NCI-H460 (cell line): ENCODE data around the gene KNDC1. TPM values are rescaled to one million over a fixed set of nuclear protein-coding genes. Genes with fewer than 3 reads are reported as not detected.
A peak's percentile ranks its signal among the peaks of the same experiment; 100 is the strongest.
"Not testable (repeated sequence)": the region's sequence is repeated elsewhere in the genome, so short reads cannot be mapped to it uniquely, and the experiment has no call there.

Experiments
- DNase-seq: peaks from one replicate; pipeline ENCODE4 v3.0.0-alpha.2; 2016; ENCODE audit warnings: low read depth; ENCODE audit errors: extremely low read depth
- total RNA-seq: library from RNA; depleted of rRNA; stranded (reverse); fragments of >200 nt; shearing (Covaris generic); gene quantifications from 2 replicates; pipeline ENCODE4 v1.2.3, GENCODE V29; 2014

KNDC1 gene
- total RNA-seq, 1 experiment from 2014 or later = 1.1 TPM

GRCh38 chr10:133253361-133253955 is 93.4 kb downstream of the KNDC1 start:
- DNase-seq = no peak

GRCh38 chr10:133254421-133255120 is 94.6 kb downstream of the KNDC1 start:
- DNase-seq = no peak

DNA sequence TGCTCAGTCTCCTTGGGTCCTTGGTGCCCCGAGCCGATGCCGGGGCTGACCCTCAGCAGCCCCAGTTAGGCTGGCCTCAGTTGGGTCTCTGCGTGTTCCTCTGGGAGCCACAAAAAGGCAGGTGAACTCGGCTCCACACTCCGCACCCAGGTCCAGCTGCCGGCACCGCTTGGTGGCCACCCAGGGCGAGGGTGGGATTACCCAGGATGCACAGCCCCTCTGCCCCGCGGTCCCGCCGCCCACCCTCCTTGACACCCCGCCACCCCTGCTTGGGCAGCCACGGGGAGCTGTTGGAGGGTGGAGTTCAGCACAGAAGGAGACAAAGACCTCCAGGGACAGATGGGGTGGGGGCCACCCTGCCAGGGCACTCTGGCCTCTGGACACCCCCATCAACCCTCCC is 95.3 kb downstream of the KNDC1 start:
- no peak for DNase-seq

- peak; percentile 63 for DNase-seq
Observed at GRCh38 chr10:133257489-133258065, 97.6 kb downstream of the KNDC1 start.

DNA sequence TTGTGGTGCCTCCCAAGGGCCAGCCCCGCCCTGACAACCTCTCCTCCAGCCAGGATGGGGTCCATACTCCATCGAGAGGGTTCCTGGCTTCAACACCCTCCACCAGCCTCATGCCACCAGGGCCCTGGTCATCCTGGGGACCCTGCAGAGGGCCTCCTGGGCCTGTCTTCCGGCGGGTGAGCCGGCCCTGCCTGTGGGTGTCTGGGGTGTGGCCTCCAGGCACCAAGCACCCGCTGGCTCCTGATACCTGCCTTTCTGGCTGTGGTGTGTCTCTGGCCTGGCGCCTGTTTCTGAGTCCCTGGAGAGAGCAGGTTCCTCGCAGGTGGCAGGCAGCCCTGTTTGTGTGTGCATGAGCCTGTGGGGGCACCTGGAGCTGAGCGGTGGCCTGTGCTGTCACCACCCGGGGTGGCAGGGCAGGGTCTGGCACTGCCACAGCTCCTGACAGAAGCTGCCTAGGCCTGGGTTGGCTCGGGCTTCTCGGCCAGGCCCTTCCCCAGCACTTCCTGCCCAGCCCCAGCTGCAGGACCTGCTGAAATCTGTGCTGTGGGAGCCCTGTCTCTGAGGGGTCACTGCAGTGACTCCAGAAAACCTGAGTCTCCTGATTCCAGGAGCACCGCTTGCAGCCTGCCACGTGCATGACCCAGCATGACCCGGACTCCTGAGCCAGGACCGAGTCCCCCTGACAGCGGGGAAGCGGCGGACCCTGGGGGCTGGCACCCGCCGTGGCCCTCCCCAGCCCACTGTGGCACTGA is 98.2 kb downstream of the KNDC1 start:
- no peak for DNase-seq

DNA sequence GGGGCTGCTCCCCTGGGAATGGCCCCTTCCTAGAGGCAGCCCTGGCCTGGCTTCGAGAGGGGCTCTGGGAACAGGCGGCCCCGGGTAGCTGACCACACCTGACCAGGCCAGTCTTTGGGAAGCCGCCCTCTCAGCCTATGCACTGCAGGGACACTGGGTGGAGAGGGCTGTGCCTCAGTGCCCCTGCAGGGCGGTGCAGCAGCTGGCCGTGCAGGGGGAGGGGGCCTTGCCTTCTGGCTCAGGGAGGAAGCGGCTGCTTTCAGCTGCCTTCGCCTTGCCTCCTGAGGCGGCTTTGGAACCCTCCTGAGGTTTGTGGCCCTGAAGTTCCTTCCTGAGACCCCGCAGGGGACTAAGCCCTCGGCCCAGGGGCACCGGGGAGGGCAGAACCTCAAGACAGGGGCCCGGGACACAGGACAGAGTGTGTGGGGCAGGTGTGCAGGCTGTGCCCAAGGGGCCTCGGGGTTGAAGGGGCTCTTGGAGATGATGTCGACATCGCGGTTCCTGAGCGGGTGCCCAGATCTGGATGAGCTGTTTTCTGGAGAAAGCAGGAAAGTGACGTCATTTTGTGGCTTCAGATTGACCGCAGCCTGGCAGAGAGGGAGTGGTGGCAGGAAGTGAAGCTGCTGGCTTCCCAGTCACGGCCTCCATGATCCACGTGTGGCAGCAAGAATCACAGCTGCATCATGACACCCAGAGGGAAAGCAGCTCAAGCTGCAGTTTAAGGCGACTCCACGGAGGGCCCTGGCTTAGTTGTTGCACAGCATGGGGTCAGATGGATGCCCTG is 99.0 kb downstream of the KNDC1 start:
- peak; percentile 93 for DNase-seq

DNA sequence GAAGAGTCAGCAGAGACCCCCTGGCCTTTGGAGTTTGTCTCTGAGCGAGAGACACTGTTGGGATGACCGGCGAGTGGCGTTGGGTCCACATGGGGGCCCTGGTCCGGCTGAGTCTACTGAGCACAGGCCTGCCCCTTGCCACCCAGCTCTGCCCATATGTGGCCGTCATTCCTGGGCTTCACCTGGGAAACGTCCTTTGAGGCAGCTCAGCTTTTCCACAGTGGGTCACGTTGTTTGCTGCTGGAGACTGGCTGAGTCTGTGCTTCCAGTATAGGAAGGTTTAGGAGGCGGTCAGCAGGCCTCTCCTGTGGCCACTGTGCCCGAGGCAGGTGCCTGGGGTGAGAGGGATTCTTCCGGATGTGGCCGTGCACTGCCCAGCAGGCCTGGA is 99.6 kb downstream of the KNDC1 start:
- no peak for DNase-seq

DNA sequence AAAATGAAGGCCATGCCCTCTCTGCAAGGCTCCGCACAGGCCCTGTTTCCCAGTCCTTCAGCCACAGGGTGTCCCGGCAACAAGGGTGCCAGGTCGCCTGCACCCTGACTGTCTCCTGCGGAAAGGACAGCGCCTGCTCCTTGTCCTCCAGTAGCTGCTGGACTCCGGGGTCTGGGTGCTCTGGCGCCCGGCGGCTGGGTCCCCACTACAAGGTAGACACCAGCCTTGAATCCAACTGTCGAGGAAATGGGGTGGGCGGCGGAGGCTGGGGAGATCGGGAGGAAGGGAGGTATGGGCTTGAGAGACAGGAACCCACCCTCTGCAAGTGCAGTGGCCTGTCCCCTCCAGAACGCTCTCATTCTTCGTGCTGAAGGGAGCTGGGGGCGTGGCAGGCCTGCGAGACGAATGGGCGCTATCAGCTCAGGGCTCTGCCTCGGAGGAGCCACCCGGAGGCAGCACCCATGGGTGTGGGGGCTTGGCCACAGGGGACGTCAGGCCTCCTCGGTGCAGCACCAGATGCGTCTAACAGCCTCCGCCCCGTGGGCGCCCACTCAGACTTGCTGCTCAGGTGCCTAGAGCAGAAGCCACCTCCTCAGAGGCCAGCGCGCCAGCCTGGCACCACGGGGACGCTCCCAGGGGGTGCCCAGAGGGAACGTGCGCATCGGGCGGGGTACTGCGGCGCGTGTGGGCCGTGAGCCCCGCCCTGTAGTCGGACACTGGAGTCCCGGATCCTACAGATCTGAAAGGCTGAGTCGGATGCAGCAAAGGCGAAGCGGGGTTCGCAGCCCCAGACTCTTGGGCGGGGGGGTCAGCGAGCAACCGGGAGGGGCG is 101.1 kb downstream of the KNDC1 start:
- peak; percentile 52 for DNase-seq

DNA sequence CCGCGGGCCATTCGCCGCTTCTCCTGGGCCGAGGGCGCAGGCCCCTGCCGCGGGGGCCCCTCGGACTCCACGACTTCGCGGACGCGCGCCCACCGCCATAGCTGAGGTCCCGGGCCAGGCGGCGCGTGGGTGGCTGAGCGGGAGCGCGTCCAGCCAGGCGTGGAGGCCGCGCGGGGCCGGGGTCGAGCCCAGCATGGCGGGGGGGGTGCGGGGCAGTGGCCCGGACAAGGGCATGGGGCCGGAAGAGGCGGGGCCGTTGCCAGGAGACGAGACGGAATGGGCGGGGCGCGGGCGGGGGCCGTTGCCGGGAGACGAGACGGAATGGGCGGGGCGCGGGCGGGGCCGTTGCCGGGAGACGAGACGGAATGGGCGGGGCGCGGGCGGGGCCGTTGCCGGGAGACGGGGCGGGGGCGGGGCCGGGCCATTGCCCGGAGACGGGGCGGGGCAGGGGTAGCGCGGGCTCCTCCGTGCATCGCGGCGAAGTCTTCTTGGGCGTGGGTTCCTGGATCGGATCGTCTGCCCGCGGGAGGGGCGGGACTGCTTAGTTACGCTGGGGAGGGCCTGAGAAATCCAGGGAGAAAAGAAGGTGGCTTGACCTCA is 101.8 kb downstream of the KNDC1 start:
- DNase-seq = peak; percentile 65

GRCh38 chr10:133262696-133263095 is 102.7 kb downstream of the KNDC1 start:
- DNase-seq = no peak

- DNase-seq = no peak
Observed at GRCh38 chr10:133263674-133264073, 103.7 kb downstream of the KNDC1 start.

- no peak for DNase-seq
Observed at GRCh38 chr10:133264461-133264860, 104.4 kb downstream of the KNDC1 start.

- DNase-seq = not testable (repeated sequence)
Observed at GRCh38 chr10:133265052-133265451, 105.0 kb downstream of the KNDC1 start.

DNA sequence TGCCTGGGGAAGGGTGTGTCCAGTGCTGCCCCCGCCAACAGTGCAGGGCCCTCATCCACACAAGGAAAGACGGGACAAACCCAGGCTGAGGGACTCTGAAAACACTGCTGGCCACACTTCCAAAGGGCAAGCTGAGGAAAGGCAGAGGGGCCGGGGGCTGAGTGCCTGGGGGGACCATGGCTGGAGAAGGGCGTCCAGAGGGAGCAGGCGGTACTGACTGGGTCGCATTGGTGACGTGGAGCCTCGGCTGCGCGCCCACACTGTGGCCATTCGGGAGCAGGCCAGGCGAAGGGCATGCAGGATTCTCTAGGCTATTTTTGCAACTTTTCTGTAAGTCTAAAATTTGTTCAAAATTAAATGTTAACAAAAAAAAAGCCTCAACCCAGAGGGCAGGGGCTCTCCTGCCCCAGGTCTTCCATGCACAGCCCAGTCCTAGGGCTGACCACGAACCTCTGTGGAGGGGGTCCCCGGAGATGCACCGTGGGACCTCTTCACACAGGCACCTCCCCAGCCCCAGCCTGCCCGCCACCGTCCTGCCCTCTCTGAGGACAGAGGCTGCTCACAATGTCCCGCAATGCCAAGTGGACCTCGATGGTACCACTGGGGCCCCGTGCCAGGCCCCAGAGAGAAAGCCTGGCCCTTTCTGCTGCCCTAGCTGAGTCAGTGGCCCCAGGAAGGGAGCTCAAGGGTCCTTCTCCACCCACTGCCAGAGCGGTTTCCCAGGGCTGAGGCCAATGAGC is 106.2 kb downstream of the KNDC1 start:
- DNase-seq = no peak

- DNase-seq = no peak
Observed at GRCh38 chr10:133267293-133267692, 107.3 kb downstream of the KNDC1 start.

- no peak for DNase-seq
Observed at GRCh38 chr10:133267829-133268228, 107.8 kb downstream of the KNDC1 start.

GRCh38 chr10:133268532-133268931 is 108.5 kb downstream of the KNDC1 start:
- DNase-seq = no peak

- no peak for DNase-seq
Observed at GRCh38 chr10:133269367-133269766, 109.3 kb downstream of the KNDC1 start.

DNA sequence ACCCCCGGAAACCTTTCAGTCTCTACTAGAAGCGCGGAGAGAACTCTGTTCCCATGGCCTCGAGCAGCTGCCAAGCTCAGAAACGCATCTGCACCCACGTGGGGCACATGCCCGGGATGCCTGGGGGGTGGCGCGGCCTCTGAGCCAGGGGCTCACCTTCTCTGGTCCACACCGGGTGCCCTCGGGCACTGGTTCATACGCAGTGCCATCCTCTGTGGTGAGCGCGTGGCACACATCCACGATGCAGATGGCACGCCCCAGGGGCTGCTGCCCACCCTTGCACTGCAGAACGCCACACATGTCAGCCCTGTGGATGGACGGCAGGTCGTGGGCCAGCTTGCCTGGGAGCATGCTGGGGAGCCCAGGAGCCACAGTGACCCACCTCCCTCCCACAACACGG is 110.2 kb downstream of the KNDC1 start:
- DNase-seq = no peak
